HG03039 (cell line): ENCODE measurements around the gene PGAM2.
"Not testable (repeated sequence)": the region's sequence is repeated elsewhere in the genome, so short reads cannot be mapped to it uniquely, and the experiment has no call there.

Experiments used
- ATAC-seq: cut with Tn5 transposase; IDR thresholded peaks from one replicate; pipeline ENCODE4 v1.9.1; 2021; ENCODE audit warnings: mild to moderate bottlenecking, moderate library complexity; ENCODE audit not compliant: unreplicated experiment

PGAM2 gene

DNA sequence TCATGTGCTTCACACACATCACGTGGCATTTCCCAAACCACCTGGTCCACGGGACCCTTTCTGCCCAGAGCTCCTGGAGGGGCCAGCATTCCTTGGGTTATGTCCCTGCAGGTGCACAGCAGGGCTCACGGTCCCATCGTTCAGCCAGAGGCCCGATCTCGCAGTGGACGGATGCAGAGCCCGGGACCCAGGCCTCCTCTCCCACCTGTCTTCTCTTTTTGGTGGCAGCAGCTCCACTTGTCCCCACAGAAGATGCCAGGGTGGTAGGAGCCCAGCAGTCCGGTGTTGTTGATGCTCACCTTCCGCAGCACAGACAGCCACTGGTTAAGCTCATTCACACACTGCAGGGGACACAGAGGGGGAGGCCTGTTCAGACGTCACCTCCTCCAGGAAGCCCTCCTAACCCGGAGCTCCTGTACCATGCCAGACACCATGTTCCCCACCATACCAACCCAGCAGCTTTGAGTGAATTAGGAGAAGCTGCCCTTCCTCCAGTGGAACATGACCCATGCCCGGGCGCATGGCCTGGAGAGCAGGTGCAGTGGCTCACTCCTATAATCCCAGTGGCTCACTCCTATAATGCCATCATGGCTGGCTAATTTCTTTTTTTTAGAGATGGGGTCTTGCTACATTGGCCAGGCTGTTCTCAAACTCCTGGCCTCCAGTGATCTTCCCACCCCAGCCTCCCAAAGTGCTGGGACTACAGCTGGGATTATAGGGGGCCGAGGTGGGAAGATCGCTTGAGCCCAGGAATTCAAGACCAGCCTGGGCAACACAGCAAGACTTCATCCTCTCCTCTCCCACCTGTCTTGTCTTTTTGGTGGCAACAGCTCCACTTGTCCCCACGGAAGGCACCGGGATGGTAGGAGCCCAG is 31.2 kb downstream of the PGAM2 start:
- ATAC-seq, result not testable (repeated sequence)

- not testable (repeated sequence) for ATAC-seq
Measured at GRCh38 chr7:44032031-44032430, 33.3 kb downstream of the PGAM2 start.

GRCh38 chr7:44031319-44031718 is 34.0 kb downstream of the PGAM2 start:
- not testable (repeated sequence) for ATAC-seq

DNA sequence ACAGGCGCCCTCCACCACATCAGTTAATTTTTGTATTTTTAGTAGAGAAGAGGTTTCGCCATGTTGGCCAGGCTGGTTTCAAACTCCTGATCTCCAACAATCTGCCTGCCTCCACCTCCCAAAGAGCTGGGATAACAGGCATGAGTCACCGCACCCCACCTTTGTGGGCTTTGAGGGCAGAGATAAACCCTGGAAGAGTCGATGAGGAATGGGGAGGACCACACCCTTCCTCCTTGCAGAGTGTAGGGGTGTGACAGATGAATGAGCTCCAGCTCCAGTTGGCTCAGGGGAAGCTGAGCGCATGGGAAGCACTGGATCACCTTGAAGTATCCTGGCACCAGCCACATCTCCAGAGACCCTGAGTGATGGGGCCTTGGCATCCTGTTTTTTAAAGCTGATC is 35.3 kb downstream of the PGAM2 start:
- not testable (repeated sequence) for ATAC-seq

GRCh38 chr7:44029433-44029832 is 35.9 kb downstream of the PGAM2 start:
- not testable (repeated sequence) for ATAC-seq

DNA sequence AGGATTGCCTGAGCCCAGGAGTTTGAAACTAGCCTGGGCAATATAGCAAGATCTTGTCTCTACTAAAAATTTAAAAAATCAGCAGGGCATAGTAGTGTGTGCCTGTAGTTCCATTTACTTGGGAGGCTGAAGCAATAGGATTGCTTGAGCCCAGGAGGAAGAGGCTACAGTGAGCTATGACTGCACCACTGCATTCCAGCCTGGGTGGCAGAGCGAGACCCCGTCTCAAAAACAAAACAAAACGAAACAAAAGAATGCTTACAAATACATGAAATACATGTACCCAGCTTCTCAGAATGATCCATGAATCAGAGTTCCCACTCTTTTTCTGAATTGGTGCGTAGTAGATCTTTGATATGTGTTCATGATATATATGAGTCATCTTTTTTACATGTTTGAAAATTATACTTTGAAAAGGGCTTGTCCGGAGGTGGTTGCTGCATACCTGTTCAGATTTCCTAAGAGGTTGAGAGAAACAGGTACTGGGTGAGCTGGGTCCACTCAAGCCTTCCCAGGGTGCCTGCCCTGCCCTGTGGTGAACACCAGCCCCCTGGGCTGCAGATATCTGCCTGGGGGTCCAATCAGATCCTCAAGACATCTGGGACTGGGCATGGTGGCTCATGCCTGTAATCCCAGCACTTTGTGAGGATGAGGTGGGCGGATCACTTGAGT is 42.4 kb downstream of the PGAM2 start:
- not testable (repeated sequence) for ATAC-seq

GRCh38 chr7:44022069-44022468 is 43.3 kb downstream of the PGAM2 start:
- ATAC-seq, result not testable (repeated sequence)

GRCh38 chr7:44019825-44020224 is 45.5 kb downstream of the PGAM2 start:
- not testable (repeated sequence) for ATAC-seq

GRCh38 chr7:44018857-44019807 is 46.2 kb downstream of the PGAM2 start:
- peak; percentile 92 for ATAC-seq

DNA sequence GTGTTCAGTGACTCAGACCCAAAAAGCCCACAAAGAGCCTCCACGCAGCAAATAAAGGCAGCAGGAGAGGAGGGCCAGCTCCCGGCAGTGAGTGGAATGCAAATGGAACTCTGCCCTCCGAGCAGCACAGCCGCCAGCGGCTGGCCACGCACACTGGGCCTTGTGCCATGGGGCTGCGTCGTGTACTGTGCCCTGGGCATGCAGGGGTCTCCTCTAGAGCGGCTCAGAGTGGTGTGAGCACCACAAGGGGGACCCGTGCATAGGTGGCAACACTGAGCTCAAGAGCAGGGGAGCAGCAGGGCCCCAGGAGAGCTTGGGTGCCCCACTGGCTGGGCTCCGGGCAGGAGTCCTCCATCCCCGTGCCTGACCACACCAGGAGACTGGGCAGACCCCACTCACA is 50.3 kb downstream of the PGAM2 start:
- not testable (repeated sequence) for ATAC-seq
